HG02840 (cell line): ENCODE data around the gene NFATC3.
"Not testable (repeated sequence)": the region's sequence is repeated elsewhere in the genome, so short reads cannot be mapped to it uniquely, and the experiment has no call there.

ENCODE experiments used
- ATAC-seq: cut with Tn5 transposase; IDR thresholded peaks from one replicate; pipeline ENCODE4 v1.9.1; 2021; ENCODE audit warnings: mild to moderate bottlenecking, moderate library complexity, moderate number of reproducible peaks; ENCODE audit not compliant: unreplicated experiment, low FRiP score

NFATC3 gene

DNA sequence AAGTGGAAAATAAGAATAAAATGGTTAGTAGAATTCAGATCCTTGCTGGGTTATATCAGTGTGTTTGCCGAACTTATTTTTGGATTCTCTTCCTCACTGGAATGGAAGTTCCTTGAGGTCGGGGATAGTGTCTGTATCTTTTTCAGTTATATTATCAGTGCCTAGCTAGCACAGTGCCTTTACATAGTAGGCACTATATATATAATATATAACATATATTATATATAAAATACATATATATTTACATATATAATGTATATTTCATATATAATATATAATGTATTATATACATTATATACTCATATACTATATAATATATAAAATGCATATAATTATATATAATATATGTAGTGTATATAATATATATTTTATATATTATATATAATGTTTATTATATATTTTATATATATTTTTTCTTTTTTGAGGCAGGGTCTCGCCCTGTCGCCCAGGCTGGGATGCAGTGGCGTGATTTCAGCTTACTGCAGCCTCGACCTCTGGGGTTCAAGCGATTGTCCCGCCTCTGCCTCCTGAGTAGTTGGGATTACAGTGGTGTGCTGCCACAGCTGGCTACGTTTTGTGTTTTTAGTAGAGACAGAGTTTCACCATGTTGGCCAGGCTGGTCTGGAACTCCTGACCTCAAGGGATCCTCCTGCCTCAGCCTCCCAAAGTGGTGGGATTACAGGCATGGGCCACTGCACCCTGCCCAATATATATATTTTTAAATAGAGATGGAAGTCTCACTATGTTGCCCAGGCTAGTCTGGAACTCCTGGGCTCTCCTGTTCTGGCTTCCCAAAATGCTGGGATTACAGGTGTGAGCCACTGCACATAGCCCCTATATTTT is 3.2 kb downstream of the NFATC3 start:
- no peak for ATAC-seq

DNA sequence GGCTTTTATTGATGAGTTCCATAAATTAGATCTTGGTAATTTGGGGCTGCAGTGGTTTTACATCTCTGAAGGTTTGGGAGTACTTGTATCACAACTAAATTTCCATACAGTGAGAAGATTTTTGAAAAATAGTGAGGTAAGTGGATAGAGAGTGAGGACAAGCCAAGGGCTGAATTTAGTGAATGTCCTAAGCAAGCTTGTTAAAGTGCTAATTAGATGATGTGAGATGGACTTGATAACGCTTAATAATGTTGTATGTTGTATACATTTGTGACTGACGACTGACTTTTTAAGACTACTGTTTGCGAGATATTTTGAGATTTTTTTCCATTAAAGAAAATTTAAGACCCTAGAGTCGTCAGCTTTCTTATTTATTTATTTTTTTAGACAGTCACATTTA is 3.9 kb downstream of the NFATC3 start:
- ATAC-seq, result no peak

DNA sequence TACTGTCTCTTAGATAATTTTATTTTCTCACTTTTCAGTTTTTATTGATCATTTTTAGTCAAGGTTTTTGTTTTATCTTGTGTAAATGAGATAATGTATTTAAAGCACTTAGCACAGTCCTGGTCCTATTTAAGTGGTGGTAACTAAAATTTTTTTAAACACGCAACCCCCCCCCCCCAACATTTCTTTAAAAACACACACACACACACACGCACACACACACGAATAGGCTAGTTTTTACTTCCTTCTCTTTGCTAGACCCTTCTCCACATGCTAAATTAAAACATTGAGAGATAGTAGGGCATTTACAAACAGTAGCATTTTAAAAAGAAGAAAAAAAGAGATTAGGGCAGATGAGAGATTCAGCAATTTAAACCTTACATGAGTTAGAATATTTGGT is 5.0 kb downstream of the NFATC3 start:
- no peak for ATAC-seq

DNA sequence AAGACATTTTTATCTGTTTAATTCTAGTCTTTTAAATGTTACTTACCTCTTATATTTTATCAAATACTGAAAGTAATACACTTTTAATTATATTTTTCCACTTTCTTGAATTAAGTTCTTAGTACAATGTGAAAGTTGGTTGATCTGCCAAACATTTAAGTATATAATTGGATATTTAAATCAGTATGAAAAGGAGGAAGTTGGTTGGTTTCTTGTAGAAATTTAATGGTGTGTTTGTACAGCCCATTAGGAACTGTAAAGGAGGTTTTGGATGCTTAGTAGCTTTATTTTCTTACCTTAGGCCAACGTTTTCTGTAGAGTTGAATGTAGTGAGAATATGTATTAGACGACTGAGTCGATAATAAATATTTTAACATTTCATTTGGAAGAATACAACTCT is 5.4 kb downstream of the NFATC3 start:
- ATAC-seq, result no peak

DNA sequence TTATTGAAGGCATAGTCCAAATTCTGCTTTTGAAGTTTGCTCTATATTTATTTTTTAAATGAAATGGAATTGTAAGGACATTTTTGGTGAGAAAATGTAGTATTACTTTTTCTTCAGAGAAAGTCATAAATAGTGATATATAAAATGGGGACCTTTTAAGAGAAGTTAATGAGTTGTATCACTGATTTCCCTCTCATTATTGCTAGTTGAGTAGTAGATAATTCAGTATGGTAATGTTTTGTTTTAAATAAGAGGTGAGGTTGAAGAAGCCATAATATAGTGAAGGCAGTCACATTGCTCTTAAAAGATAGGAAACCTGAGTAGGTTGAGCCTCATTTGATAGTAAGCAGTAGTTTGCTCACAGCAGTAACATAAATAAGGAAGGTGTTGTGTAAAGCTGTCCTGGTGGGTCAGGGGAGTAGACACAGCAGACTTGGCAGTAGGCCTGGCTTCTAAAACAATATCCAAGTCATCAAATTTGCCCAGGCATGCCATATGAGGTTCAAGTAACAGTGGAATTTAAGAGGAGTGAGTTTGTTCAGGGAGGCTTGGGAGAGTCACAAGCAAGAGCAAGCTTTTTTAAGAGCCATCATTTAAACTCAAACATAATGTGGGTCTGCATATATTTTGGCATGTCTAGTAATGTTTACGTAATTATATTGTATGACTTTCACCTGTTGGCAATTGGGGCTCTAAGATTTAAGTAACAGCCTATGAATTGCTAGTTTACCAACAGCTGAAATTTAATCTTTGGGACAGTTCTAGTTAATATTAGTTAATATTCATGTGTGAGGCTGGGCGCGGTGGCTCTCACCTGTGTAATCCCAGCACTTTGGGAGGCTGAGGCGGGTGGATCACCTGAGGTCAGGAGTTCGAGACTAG is 6.5 kb downstream of the NFATC3 start:
- ATAC-seq, result no peak

DNA sequence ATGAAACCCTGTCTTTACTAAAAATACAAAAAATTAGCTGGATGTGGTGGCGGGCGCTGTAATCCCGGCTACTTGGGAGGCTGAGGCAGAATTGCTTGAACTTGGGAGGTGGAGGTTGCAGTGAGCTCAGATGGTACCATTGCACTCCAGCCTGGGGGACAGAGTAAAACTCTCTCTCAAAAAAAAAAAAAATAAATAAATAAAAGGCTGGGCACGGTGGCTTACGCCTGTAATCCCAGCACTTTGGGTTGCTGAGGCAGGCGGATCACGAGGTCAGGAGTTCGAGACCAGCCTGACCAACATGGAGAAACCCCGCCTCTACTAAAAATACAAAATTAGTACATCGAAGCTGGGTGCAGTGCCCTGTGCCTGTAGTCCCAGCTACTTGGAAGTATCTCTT is 7.1 kb downstream of the NFATC3 start:
- ATAC-seq, result not testable (repeated sequence)

DNA sequence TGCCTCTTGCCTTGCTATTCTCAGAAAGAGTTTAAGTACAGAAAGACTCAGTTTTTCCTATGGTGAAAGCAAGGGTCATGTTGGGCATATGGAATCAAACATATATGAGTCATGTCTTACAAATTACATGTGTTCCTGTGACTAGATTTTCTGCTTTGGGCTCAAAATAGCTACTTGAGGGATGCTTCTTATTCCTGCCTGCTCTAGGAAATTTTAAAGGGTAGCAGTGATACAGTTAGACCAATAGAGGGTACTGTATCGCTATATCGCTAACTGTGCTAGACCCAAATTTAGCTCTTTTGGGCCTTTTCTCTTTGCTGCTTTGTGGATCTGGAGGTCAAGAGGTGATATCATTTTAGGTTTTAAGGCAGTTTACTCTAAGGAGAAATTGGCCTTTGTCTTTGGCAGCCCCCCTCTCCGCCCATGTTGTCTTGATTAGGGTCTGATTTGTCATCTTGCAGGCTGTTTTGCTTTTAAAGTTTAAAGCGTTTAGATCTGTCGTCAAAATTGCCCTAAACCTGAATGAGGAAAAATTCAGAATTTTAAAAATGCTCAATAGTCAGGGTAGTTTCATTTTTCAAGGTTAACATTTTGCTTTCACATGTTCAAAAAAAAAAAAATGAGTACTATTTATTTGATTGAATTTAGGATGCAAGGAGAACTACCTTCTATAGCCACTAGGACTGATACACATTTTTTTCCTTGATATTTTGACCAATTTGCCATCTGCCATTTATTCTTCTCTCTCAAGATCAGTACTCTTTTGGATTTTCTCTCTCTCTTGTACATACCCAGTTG is 8.8 kb downstream of the NFATC3 start:
- no peak for ATAC-seq

DNA sequence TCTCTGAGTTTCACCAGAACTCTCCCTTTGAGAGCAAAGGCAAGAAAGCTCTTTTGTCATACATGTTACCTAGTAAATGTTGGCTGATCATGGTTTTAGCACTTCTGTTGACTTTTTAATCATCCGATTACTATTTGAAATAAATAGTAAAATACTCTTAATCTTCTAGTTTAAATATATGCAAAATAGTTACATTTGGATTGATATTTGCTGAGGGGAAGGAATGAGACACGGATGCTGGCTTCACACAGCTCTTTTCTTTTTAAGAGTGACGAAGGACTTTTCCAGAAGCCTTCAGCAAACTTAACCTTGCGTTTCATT is 9.4 kb downstream of the NFATC3 start:
- ATAC-seq, result no peak

DNA sequence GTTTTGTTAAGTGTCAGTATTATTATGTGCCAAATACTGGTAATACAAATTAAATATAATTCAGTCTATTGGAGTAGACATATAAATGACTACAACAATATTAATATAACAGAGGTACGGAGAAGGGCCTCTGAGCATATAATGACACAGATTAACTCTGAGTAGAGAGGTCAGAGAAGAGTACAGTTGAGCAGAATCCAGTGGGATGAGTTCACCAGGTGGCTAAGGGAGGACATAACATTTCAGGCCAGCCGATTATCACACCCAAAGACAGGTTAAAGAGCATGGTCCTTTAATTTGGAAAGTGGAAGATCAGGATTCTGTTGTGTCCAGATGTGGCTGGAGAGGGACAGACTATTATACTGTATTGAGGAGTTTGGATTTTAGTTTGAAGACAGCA is 11.3 kb downstream of the NFATC3 start:
- no peak for ATAC-seq

DNA sequence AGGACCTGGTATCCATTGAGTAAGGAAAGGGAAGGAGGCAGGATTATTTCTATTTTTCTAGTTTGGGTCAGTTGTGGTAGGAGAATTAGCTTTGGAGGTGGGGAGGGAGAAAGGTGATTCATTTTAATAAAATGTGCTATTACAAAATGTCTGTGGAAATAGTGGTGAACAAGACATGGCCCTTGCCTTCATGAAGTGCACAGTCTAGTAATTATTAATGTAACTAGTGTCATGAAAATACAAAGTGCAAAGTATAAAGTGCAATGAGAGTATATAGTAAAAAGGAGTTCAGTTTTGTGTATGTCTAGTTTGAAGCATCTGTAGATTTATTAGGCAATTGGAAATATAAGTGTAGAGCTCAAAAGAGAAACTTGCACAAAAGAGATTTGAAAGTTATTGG is 11.9 kb downstream of the NFATC3 start:
- ATAC-seq, result no peak

DNA sequence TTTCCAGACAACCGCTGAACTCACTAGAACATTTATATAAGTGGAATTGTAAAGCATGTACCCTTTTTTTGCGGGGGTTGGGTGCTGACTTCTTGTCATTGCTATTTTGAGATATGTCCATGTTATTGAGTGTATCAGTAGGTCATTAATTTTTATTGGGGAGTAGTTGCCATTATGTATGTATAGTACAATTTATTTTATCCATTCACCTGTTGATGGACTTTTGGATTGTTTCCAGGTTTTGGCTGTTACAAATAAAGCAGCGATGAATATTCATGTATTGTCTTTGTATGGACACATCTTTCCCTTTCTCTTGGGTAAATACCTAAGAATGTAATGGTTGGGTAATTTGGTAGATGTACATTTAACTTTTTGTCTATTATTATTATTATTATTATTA is 12.7 kb downstream of the NFATC3 start:
- ATAC-seq, result no peak

DNA sequence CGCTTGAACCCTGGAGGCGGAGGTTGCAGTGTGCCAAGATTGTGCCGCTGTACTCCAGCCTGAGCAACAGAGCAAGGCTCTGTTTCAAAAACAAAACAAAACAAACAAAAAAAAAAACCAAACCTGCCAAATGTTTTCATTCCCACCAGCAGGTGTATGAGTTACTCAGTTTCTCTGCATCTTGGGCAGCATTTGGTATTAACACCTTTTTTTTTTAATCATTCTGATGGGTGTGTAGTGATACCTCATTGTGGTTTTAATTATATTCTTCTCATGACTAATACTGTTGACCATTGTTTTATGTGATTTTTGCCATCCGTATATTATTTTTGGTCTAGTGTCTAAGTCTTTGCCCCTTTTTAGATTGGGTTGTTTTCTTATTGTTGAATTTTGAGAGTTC is 15.3 kb downstream of the NFATC3 start:
- no peak for ATAC-seq

DNA sequence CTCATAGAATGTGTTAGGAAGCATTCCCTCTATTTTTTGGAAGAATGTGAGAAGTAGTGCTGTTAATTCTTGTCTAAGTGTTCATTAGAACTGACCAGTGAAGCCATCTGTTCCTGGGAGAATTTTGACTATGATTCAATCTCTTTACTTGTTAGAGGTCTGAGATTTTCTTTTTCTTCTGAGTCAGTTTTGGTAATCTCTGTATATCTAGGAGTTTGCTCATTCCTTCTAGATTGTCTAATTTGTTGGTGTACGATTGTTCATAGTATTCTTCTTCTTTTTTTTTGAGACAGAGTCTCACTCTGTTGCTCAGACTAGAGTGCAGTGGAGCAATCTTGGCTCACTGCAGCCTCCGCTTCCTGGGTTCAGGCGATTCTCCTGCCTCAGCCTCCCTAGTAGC is 20.4 kb downstream of the NFATC3 start:
- ATAC-seq, result no peak

DNA sequence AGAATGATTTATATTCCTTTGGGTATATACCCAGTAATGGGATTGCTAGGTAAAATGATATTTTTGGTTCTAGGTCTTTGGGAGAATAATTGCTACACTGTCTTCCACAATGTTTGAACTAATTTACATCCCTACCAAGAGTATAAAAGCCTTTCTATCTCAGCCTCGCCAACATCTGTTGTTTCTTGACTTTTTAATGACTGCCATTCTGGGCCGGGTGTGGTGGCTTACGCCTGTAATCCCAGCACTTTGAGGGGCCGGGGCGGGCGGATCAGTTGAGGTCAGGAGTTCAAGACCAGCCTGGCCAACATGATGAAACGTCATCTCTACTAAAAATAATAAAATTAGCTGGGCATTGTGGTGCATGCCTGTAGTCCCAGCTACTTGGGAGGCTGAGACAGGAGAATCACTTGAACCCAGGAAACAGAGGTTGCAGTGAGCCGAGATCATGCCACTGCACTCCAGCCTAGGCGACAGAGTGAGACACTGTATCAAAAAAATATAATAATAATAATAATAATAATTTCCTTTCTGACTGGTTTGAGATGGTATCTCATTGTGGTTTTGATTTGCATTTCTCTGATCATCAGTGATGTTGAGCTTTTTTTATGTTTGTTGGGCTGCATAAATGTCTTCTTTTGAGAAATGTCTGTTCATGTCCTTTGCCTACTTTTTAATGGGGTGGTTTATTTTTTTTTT is 22.2 kb downstream of the NFATC3 start:
- ATAC-seq, result not testable (repeated sequence)

DNA sequence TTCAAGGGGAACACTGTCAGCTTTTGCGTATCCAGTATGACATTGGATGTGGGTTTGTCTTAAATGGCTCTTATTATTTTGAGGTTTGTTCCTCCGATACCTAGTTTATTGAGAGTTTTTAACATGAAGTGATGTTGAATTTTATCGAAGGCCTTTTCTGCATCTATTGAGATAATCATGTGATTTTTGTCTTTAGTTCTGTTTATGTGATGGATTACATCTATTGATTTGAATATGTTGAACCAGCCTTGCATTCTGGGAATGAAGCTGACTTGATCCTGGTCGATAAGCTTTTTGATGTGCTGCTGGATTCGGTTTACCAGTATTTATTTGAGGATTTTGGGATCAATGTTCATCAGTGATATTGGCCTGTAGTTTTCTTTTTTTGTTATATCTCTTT is 24.0 kb downstream of the NFATC3 start:
- not testable (repeated sequence) for ATAC-seq

DNA sequence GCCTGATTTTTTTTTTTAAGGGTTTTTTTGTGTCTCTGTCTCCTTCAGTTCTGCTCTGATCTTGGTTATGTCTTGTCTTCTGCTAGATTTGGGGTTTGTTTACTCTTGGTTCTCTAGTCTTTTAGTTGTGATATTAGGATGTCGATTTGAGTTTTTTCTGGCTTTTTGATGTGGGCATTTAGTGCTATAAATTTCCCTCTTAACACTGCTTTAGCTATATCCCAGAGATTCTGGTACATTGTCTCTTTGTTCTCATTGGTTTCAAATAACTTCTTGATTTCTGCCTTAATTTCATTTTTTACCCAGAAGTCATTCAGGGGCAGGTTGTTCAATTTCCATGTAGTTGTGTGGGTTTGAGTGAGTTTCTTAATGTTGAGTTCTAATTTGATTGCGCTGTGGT is 25.4 kb downstream of the NFATC3 start:
- not testable (repeated sequence) for ATAC-seq

DNA sequence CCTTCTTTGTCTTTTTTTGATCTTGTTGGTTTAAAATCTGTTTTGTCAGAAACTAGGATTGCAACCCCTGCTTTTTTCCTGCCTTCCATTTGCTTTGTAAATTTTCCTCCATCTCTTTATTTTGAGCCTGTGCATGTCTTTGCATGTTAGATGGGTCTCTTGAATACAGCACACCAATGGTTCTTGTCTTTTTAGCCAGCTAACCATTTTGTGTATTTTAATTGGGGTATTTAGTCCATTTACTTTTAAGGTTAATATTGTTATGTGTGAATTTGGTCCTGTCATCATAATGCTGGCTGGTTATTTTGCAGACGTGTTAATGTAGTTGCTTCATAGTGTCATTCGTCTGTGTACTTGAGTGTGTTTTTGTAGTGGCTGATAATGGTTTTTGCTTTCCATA is 26.2 kb downstream of the NFATC3 start:
- ATAC-seq, result no peak

DNA sequence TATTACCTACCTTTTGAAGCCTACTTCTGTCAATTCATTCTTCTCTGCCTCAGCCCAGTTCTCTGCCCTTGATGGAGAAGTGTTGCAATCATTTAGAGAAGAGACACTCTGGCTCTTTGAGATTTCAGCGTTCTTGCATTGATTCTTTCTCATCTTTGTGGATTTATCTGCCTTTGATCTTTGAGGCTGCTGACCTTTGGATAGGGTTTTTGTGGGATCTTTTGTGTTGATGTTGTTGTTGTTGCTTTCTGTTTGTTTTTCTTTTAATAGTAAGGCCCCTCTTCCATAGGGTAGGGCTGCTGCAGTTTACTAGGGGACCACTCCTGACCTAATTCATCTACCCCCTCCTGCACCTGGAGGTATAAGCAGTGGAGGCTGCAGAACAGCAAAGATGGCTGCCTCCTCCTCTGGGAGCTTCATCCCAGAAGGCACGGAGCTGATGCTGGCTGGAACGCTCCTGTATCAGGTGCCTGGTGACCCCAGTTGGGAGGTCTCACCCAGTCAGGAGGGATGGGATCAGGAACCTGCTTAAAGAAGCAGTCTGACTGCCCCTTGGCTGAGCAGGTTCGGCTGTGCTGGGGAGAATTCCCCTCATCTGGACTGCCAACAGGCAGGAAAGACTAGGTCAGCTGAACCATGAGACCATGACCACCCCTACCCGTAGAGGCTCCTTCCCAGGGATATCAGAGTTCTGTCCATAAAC is 28.0 kb downstream of the NFATC3 start:
- ATAC-seq, result no peak

DNA sequence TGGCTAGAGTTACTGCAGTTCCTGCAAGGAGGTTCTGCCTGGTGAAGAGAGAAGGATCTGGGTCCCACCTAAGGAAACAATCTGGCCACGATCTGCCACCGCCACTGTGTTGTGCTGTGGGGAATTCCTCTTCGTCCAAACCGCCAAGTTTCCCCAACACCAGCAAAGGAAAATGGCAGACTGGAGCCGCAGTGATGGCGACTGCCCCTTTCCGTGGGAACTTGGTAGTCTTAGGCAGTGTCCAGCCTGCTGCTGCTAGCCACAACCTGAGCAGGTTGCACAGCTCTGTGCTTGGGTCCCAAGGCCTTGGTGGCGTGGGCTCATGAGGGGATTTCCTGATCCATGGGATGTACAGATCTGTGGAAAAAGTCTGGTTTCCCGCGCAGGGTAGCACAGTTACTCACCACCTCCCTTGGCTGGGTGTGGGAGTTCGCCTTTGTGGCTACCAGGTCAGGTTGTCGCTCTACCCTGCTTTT is 28.6 kb downstream of the NFATC3 start:
- ATAC-seq, result no peak

DNA sequence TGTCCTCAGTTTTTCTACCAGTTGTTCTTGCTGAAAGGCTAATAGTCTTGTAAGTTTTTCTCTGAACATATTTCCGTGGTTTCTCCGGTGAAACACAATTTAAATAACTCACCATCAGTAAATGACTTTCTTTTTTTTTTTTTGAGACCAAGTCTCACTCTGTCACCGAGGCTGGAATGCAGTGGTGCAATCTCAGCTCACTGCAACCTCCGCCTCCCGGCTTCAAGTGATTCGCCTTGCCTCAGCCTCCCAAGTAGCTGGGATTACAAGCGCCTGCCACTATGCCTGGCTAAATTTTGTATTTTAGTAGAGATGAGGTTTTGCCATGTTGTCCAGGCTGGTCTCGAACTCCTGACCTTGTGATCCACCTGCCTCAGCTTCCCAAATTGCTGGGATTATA is 29.8 kb downstream of the NFATC3 start:
- not testable (repeated sequence) for ATAC-seq
